ENCODE data around the gene GAST.

GAST gene

DNA sequence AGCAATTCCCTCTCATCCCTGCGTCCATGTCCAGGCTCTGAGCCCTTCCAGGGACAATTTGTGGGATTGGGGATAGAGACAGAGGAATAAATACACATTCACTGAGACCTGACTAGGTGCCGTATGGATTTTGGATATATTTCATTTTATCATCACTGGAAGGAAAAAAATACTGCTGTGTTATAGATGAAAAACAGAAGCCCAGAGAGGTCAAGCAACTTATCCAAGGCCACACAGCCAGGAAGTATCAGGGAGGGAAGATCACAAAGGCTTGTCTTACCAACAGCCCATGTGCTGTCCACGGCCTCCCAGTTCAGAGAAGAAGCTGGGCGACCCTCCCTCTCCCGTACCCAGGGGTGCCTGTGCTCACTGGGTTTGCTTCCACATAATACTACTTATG lies 28.4 kb downstream of the GAST start:
- no peak overlapping the region for H3K4me3 ChIP-seq
- H3K4me1 ChIP-seq: peaks cover 0 to 8% (median 0%) of the 10 kb centered on the region in 4 donors
- no peak overlapping the region for H3K27ac ChIP-seq
- no peaks in the 10 kb centered on the region for H3K36me3 ChIP-seq
- H3K9me3 ChIP-seq: no peaks in the 10 kb centered on the region
- intact Hi-C loops (cut with DNase I; ENCODE audit: low total_unique reads): no loop called here
- H3K27me3 ChIP-seq: peaks cover 0 to 31% of the 10 kb centered on the region in 2 donors
- TF ChIP-seq, protein P1, sequence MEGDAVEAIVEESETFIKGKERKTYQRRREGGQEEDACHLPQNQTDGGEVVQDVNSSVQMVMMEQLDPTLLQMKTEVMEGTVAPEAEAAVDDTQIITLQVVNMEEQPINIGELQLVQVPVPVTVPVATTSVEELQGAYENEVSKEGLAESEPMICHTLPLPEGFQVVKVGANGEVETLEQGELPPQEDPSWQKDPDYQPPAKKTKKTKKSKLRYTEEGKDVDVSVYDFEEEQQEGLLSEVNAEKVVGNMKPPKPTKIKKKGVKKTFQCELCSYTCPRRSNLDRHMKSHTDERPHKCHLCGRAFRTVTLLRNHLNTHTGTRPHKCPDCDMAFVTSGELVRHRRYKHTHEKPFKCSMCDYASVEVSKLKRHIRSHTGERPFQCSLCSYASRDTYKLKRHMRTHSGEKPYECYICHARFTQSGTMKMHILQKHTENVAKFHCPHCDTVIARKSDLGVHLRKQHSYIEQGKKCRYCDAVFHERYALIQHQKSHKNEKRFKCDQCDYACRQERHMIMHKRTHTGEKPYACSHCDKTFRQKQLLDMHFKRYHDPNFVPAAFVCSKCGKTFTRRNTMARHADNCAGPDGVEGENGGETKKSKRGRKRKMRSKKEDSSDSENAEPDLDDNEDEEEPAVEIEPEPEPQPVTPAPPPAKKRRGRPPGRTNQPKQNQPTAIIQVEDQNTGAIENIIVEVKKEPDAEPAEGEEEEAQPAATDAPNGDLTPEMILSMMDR (IDR thresholded peaks at IDR 0.05): no peak
- DNase-seq: no peak

DNA sequence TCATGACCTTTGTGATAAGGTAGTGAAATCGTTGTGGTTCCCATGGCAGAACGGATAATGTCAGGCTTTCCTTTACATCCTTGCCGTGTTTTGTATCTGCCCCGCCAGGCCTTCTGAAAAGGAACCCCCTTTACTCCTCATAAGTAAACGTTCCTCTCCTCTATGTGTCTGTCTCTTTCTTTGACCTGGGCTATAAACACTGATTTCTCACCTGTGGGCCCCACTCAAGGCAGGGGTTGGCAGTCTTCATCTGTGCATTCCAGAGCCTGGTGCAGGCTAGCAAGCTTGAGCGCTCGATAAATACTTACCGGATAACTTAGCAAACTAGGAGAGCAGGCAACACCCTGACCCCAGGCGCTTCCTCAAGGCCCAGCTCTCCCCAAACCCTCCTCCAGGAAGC lies 29.6 kb downstream of the GAST start:
- DNase-seq: no peak
- intact Hi-C loops (cut with DNase I; ENCODE audit: low total_unique reads): no loop called here

DNA sequence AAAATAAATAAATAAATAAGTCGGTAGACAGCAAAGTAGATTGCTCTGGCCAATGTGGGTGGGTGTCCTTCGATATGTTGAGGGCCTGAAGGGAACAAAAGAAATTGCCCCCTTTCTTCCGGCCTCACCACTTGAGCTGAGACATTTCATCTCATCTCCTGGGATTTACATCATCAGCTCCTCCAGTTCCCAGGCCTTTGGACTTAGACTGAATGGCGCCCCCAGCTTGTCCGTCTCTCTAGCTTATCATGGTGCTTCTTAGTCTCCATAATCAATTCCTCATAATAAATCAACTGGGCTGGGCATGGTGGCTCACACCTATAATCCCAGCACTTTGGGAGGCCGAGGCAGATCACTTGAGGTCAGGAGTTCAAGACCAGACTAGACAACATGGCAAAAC lies 36.1 kb downstream of the GAST start:
- TF ChIP-seq, protein P1 (IDR thresholded peaks at IDR 0.05): no peak
- DNase-seq: no peak

More for the DNA sequence above, 29.6 kb downstream of the GAST start:
- Histone ChIP-seq H3K27ac (no peak overlapping the region), H3K4me3 (no peak overlapping the region), H3K27me3 (peaks cover 0 to 19% of the 10 kb centered on the region in 2 donors), H3K36me3 (no peaks in the 10 kb centered on the region), H3K9me3 (no peaks in the 10 kb centered on the region), H3K4me1 (peaks cover 0 to 8% (median 0%) of the 10 kb centered on the region in 4 donors)
- TF ChIP-seq, protein P1 (IDR thresholded peaks at IDR 0.05): no peak

DNA sequence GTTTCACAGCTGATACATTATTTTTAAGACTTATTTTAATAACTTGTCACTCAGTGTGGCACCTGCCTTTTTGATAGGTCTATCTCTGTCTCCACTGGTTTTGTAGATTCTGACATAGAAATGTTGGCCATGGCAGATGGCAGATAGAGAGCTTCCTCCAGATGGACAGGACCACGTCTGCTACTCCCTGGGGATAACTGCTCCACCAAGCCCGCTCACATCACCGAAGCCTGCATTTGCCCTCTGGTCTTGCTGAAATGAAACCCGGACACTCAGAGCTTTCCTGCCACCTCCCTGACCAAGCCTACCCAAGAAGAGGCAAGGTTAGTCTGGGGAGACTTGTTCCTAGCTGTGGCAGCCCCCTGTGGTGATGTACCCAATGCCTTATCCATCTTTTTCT lies 38.7 kb downstream of the GAST start:
- H3K4me1 ChIP-seq: no peaks in the 10 kb centered on the region
- no peak overlapping the region for H3K4me3 ChIP-seq
- no peaks in the 10 kb centered on the region for H3K9me3 ChIP-seq
- H3K36me3 ChIP-seq: peaks cover 0 to 23% (median 4%) of the 10 kb centered on the region in 3 donors
- intact Hi-C loops (cut with DNase I; ENCODE audit: low total_unique reads): no loop called here
- TF ChIP-seq, protein P1 (IDR thresholded peaks at IDR 0.05): no peak
- no peak for DNase-seq
- H3K27ac ChIP-seq: no peak overlapping the region
- no peaks in the 10 kb centered on the region for H3K27me3 ChIP-seq

More for the DNA sequence above, 36.1 kb downstream of the GAST start:
- no peak overlapping the region for H3K4me3 ChIP-seq
- H3K4me1 ChIP-seq: no peaks in the 10 kb centered on the region
- no peaks in the 10 kb centered on the region for H3K27me3 ChIP-seq
- H3K36me3 ChIP-seq: no peaks in the 10 kb centered on the region
- intact Hi-C loops (cut with DNase I; ENCODE audit: low total_unique reads): no loop called here
- no peak overlapping the region for H3K27ac ChIP-seq
- H3K9me3 ChIP-seq: no peaks in the 10 kb centered on the region

DNA sequence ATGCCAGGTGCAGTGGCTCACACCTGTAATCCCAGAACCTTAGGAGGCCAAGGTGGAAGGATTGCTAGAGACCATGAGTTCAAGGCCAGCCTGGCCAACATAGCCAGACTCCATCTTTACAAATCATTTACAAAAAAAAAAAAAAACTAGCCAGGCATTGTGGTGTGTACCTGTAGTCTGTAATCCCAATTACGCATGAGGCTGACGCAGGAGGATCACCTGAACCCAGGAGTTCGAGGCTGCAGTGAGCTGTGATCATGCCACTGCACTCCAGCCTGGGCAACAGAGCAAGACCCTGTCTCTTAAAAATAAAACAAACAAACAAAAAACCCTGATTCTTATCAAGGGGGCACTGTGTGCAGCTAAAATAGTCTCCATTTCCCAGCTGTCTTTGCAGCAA lies 39.2 kb downstream of the GAST start:
- peaks cover 0 to 27% (median 8%) of the 10 kb centered on the region in 3 donors for H3K36me3 ChIP-seq
- no peak overlapping the region for H3K4me3 ChIP-seq
- no peak overlapping the region for H3K27ac ChIP-seq
- no peaks in the 10 kb centered on the region for H3K27me3 ChIP-seq
- intact Hi-C loops (cut with DNase I; ENCODE audit: low total_unique reads): no loop called here
- TF ChIP-seq, protein P1 (IDR thresholded peaks at IDR 0.05): no peak
- no peaks in the 10 kb centered on the region for H3K9me3 ChIP-seq
- no peak for DNase-seq
- H3K4me1 ChIP-seq: no peaks in the 10 kb centered on the region

DNA sequence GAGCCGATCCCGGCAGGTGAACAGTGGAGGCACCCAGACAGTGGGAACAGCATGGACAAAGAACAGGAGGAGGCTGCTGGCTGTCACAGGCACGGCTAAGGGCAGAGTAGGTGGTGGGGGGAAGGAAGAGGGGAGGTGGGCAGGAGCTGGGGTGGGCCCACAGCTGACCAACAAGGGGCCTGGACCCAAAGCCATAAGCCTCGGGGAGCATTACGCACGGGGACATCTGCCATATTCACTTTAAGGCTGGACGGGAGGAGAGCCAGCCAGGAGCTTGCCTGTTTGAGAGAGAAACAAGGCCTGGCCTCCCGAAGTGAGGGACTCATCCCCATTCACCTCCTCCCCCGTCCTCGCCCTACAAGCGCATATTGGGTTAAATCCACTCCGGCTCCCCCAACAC lies 41.9 kb downstream of the GAST start:
- Histone ChIP-seq H3K4me1 (no peaks in the 10 kb centered on the region), H3K27me3 (no peaks in the 10 kb centered on the region), H3K36me3 (peaks cover 0 to 55% (median 14%) of the 10 kb centered on the region in 3 donors), H3K4me3 (no peak overlapping the region), H3K9me3 (no peaks in the 10 kb centered on the region), H3K27ac (no peak overlapping the region)
- TF ChIP-seq, protein P1 (IDR thresholded peaks at IDR 0.05): no peak
- intact Hi-C loops (cut with DNase I; ENCODE audit: low total_unique reads): no loop called here
- DNase-seq: no peak
